Measurements from ENCODE around the gene PLK5.

PLK5 gene

DNA sequence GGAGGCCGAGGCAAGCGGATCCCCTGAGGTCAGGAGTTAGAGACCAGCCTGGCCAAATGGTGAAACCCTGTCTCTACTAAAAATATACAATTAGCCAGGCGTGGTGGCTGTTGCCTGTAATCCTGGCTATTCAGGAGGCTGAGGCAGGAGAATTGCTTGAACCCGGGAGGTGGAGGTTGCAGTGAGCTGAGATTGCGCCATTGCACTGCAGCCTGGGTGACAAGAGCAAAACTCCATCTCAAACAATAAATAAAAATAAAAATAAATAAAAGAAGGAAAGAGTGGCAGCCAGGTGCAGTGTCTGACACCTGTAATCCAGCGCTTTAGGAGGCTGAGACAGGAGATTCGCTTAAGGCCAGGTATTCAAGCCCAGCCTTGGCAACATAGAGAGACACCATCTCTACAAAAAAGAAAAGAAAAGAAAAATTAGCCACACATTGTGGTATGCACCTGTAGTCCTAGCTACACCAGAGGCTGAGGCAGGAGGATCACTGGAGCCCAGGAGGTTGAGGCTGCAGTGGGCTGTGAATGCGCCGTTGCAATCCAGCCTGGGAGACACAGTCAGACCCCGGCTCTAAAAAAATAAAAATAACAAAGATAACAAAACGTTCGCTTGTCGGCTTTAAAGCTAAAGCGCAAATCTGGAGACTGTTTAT is 21.3 kb upstream of the PLK5 start:
- H3K27ac ChIP-seq, result no peak overlapping the region
- TF ChIP-seq, protein P1, sequence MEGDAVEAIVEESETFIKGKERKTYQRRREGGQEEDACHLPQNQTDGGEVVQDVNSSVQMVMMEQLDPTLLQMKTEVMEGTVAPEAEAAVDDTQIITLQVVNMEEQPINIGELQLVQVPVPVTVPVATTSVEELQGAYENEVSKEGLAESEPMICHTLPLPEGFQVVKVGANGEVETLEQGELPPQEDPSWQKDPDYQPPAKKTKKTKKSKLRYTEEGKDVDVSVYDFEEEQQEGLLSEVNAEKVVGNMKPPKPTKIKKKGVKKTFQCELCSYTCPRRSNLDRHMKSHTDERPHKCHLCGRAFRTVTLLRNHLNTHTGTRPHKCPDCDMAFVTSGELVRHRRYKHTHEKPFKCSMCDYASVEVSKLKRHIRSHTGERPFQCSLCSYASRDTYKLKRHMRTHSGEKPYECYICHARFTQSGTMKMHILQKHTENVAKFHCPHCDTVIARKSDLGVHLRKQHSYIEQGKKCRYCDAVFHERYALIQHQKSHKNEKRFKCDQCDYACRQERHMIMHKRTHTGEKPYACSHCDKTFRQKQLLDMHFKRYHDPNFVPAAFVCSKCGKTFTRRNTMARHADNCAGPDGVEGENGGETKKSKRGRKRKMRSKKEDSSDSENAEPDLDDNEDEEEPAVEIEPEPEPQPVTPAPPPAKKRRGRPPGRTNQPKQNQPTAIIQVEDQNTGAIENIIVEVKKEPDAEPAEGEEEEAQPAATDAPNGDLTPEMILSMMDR (conservative IDR thresholded peaks at IDR 0.05), result no peak

DNA sequence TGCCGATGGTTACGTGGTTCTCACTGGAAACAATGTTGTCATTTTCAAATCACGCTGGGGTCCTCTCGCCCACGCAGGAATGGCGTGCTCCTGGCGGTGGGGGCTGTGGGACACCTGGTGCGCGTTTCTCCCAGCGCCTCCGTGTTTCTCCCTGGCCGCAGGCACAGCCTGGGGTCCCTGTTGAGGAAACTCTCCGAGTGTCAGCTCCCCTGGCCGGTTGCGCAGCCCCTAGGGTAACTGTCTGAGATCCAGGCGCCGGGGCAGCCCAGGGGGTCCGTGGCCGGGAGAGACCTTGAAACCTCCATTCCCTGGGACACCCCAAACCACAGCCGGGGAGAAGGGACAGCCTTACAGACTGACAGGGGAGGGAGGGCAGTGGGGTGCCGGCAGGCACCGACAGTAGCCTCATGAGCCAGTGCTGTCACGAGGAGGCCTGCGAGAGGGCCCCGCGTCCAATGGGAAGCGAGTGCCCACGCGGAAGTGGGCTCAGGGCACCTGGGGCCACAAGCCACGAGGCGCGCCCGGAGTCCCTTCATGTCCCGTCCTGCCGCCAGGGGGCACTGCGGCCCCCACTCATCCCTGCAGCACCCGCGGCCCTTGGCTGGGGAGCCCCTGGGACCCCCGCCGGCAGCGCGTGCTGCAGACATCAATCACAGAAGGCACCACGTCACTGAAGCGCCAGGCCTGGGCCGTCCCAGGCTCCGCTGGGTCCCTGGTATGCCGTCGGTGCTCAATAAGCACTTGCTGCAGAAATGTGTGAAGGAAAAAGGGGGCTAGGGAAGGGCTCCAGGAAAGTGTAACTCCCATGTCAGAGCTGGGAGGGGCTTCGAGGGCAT is 20.6 kb upstream of the PLK5 start:
- TF ChIP-seq, protein P1 (conservative IDR thresholded peaks at IDR 0.05), result peak; percentile 77
- H3K27ac ChIP-seq, result no peak overlapping the region

DNA sequence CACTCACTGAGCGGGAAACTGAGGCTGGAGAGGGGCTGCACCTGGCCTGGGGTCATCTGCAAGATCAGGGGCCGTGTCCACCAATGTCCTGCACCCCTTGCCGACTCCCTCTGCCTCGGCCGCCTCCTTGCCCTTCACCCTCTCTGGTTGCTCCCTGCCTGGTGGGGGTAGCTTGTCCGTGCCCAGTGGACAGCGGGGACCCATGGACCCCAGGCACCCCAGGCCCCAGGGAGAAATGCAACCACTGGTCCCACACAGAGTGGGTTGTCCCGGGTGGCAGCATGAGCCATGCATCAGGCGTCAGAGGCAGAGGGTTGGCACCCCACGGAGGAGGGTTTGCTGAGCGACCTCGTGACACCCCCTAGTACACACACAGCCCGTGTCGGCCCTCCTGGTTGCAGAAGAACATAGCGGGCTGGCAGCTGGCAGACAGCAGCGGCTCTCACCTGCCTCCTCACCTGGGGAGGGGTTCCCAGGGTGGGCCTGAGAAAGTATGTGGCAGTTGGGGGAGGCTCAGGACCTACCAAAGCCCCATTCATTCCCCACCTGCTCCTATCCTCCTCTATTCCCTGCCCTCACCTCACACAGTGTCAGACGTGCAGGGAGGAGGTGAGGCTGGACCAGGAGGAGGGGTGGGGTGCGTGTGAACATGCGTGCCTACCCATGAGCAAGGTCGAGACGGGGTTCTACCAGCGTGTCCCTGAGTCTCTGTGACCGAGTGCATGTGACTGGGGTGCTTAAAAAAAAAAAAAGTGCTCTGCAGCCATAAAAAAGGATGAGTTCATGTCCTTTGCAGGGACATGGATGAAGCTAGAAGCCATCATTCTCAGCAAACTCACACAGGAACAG is 19.7 kb upstream of the PLK5 start:
- H3K27ac ChIP-seq, result no peak overlapping the region
- TF ChIP-seq, protein P1 (conservative IDR thresholded peaks at IDR 0.05), result no peak

DNA sequence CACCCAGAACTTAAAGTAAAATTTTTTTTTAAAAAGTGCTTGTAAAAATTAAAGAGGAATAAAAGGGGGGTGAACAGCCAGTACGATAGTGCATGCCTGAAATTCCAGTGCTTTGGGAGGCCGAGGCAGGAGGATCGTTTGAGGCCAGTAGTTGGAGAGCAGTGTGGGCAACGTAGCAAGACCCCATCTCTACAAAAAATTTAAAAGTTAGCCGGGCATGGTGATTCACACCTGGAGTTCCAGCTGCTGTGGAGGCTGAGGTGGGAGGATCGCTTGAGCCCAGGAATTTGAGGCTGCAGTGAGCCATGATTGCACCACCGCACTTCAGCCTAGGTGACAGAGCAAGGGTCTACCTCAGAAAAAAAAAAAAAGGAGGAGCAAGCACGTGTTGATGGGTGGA is 18.9 kb upstream of the PLK5 start:
- TF ChIP-seq, protein P1 (conservative IDR thresholded peaks at IDR 0.05), result no peak
- no peak overlapping the region for H3K27ac ChIP-seq

DNA sequence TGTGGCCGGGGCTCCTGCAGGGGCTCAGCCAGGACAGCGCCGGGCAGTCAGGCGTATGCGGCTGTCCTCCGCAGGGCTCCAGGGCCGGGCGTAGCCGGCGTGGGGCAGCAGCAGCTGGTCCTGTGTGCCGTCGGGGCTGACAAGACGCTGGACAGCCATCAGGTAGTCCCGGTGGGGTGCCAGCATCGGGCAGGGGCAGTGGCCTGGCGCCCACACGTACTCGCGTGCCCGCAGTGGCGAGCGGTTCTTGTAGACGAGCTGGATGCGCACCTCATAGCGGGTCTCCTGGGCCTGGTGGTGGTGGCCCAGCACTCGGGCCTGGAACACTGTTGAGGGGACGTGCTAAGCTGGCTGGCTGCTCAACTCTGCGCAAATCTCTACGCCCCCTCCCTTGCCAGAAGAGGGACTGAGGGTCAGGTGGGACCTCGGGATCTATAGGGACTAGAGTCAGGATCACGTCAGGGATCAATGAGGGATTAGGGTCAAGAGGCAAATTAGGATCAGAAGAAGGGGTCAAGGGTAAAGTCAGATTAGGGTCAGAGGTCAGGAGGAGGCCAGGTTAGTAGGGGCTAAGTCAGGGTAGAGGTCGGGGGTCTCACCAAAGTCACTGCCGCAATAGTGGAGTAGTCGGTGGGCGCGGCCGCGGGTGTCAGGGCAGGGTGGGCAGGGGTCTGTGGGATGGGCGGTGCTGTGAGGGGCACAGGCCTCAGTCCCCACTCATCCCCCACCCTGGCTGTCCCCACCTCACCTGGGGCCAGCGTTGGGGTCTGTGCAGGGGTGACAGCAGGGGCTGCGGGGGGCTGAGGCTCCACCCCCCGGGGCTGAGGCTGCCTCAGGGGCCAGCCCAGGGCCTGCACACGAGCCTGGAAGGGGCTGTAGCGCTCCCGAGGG is 17.6 kb upstream of the PLK5 start:
- TF ChIP-seq, protein P1 (conservative IDR thresholded peaks at IDR 0.05), result no peak
- no peak overlapping the region for H3K27ac ChIP-seq

DNA sequence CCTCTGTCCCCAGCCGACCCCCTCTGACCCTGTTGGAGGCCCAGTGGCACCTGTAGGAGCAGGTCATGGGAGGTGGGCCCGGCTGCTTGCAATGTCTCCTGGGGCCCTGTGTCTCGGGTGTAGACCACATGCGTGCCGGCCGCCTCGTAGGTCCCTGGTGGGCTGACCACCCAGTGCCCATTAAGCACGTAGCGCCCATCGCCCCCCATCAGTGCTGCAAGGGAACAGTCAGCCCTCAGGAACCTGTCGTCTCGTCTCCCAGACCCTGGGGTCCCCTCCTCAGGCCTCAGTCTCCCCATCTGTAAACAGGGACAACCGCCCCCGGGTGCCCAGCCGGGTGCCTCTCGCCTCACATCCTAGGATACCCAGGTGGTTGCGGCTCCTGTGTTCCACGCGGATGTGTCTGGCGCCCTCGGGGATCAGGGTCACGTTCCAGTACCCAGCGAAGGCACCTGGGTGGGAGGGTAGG is 16.7 kb upstream of the PLK5 start:
- TF ChIP-seq, protein P1 (conservative IDR thresholded peaks at IDR 0.05), result no peak
- peak overlapping the region; percentile 75 for H3K27ac ChIP-seq

All from VCaP (cell line).